AG04450 (cell line): Measurements from ENCODE around the gene SLC35G1. TPM values are rescaled to one million over a fixed set of nuclear protein-coding genes. Genes with fewer than 3 reads are reported as not detected.

ENCODE experiments used
- CTCF ChIA-PET: fragments of 300-600, 350-600 bp; formaldehyde crosslinking; extraction: SDS; loops from one replicate; lab custom pipeline; 2022; ENCODE audit warnings: antibody characterized with exemption, inconsistent platforms; lab: Charles Lee
- POLR2A ChIA-PET: fragments of 350-600 bp; formaldehyde crosslinking; extraction: SDS; loops from one replicate; lab custom pipeline; 2021; ENCODE audit warnings: antibody characterized with exemption, inconsistent platforms; lab: Yijun Ruan, JAX
- DNase-seq: peaks from one replicate; pipeline ENCODE4 v3.0.0-alpha.2; 2011; ENCODE audit warnings: low read depth, low spot score
- H3K27ac ChIP-seq: one replicate; pipeline ENCODE4 v1.5.1; 2012; ENCODE audit warnings: low read depth, low read length, control low read depth
- H3K27me3 ChIP-seq: one replicate; pipeline ENCODE4 v1.6.0; 2012; ENCODE audit warnings: low read length; ENCODE audit not compliant: control insufficient read depth, insufficient read depth
- H3K4me3 ChIP-seq: 2 replicates; pipeline ENCODE4 v1.5.1; 2011; ENCODE audit warnings: mild to moderate bottlenecking, low read depth, low read length, control low read depth
- H3K9me3 ChIP-seq: 2 replicates; pipeline ENCODE4 v1.5.1; 2012; ENCODE audit warnings: low read length; ENCODE audit not compliant: control insufficient read depth, insufficient read depth
- polyA plus RNA-seq: library from polyadenylated mRNA; depleted of rRNA; stranded (reverse); fragments of >200 nt; gene quantifications from 2 replicates; pipeline ENCODE4 v1.2.3, GENCODE V29; 2011
- TF ChIP-seq, protein P1 (sequence below): IDR thresholded peaks from 2 replicates; pipeline ENCODE4 v1.5.1; 2011; ENCODE audit warnings: low read depth, low read length, control low read depth, inconsistent platforms

Gene SLC35G1
- polyA plus RNA-seq, 1 experiment, result 7.0 TPM

DNA sequence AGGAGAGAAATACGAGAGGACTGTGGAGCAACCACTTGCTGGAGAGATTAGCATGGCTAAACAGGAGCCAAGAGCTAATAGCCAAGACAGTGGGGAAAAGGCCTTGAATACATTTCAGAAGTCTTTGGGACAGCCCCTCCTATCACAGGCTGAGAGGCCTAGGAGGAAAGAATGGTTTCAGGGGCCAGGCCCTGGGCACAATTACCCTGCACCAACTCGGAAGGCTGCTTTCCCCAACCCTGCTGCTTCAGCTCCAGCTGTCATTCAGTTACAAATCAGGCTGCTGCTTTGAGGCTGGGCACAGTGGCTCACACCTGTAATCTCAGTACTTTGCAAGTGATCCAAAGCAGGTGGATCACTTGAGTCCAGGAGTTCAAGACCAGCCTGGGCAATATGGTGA, 32.0 kb upstream of the SLC35G1 start:
- POLR2A ChIA-PET, result no interaction called here

DNA sequence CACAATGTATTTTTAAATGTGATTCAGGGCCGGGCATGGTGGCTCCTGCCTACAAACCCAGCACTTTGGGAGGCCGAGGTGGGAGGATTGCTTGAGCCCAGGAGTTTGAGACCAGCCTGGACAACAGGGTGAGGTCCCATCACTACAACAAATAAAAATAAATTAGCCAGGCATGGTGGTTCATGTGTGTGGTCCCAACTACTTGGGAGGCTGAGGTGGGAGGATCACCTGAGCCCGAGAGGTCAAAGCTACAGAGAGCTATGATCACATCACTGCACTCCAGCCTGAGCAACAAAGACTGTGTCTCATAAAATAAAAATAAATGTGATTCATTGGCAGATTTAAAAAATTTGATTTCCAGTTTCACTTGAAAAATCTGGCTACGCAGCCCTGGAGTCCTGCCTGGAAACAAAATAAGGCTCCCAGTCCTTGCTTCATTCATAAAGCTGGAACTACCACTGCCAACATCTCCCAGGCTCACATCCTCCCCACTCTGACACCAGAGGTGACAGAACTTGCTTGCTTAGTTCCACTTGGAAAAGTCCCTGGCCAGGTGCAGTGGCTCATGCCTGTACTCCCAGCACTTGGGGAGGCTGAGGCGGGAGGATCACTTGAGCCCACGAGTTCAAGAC, 27.9 kb upstream of the SLC35G1 start:
- no peak overlapping the region for H3K27ac ChIP-seq
- H3K27me3 ChIP-seq, result peaks cover 15% of the 10 kb centered on the region
- TF ChIP-seq, protein P1, sequence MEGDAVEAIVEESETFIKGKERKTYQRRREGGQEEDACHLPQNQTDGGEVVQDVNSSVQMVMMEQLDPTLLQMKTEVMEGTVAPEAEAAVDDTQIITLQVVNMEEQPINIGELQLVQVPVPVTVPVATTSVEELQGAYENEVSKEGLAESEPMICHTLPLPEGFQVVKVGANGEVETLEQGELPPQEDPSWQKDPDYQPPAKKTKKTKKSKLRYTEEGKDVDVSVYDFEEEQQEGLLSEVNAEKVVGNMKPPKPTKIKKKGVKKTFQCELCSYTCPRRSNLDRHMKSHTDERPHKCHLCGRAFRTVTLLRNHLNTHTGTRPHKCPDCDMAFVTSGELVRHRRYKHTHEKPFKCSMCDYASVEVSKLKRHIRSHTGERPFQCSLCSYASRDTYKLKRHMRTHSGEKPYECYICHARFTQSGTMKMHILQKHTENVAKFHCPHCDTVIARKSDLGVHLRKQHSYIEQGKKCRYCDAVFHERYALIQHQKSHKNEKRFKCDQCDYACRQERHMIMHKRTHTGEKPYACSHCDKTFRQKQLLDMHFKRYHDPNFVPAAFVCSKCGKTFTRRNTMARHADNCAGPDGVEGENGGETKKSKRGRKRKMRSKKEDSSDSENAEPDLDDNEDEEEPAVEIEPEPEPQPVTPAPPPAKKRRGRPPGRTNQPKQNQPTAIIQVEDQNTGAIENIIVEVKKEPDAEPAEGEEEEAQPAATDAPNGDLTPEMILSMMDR, result no peak
- H3K9me3 ChIP-seq, result no peaks in the 10 kb centered on the region
- H3K4me3 ChIP-seq, result no peak overlapping the region
- DNase-seq, result no peak
- ChIA-PET CTCF (no interaction called here), POLR2A (no interaction called here)

More for the DNA sequence above, 32.0 kb upstream of the SLC35G1 start:
- Histone ChIP-seq H3K9me3 (no peaks in the 10 kb centered on the region), H3K27ac (no peak overlapping the region), H3K4me3 (no peak overlapping the region), H3K27me3 (peaks cover 14% of the 10 kb centered on the region)
- TF ChIP-seq, protein P1, result no peak
- no peak for DNase-seq
- CTCF ChIA-PET, result no interaction called here

DNA sequence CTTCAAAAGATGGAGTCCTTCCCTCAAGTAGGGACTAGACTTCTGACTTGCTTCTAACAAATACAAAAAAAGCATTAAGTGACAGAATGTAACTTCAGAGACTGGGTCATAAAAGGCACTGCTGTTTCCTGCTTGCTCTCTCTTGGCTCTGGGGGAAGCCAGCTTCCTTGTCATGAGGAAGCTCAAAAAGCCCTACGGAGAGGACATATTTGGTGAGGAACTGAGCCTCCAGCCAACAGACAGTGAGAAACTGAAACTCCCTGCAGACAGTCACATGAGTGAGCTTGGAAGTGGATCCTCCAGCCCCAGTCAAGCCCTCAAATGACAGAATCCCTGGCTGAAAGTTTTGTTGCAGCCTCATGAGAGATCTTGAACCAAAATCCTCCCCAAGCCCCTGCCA, 26.3 kb upstream of the SLC35G1 start:
- ChIA-PET POLR2A (interaction anchor here (0.7 kb wide), 1 partner anchor 313 kb away, joined by 3 read pairs; no protein-coding TSS in a partner anchor), CTCF (no interaction called here)
- no peak for DNase-seq
- no peak overlapping the region for H3K27ac ChIP-seq
- TF ChIP-seq, protein P1, result no peak
- no peak overlapping the region for H3K4me3 ChIP-seq
- H3K9me3 ChIP-seq, result no peaks in the 10 kb centered on the region
- peaks cover 15% of the 10 kb centered on the region for H3K27me3 ChIP-seq

DNA sequence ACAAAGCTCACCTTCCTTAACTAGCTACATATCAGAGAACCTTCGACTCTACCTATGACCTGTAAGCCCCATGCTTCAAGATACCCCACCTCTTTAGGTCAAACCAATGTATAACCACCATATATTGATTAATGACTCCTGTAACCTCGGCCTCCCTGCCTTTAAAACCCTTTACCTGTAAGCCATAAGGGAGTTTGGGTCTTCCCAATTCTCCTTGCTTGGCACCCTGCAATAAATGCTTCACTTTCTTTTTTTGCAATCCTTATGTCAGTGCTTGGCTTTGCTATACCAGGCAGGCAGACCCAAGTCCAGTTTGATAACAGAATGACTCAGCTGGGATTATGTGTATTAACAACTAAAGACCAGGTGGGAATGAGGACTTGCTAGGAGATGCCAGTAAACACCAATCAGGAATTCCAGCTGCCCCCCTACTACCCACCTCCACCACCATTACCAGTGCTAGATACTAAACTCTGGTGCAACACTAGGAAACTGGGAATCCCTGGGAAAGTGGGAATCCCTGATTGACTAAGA, 22.0 kb upstream of the SLC35G1 start:
- peaks cover 11% of the 10 kb centered on the region for H3K27me3 ChIP-seq
- CTCF ChIA-PET, result no interaction called here
- no peak overlapping the region for H3K27ac ChIP-seq
- TF ChIP-seq, protein P1, result no peak
- no peak for DNase-seq
- H3K4me3 ChIP-seq, result no peak overlapping the region
- no peaks in the 10 kb centered on the region for H3K9me3 ChIP-seq
- POLR2A ChIA-PET, result no interaction called here

DNA sequence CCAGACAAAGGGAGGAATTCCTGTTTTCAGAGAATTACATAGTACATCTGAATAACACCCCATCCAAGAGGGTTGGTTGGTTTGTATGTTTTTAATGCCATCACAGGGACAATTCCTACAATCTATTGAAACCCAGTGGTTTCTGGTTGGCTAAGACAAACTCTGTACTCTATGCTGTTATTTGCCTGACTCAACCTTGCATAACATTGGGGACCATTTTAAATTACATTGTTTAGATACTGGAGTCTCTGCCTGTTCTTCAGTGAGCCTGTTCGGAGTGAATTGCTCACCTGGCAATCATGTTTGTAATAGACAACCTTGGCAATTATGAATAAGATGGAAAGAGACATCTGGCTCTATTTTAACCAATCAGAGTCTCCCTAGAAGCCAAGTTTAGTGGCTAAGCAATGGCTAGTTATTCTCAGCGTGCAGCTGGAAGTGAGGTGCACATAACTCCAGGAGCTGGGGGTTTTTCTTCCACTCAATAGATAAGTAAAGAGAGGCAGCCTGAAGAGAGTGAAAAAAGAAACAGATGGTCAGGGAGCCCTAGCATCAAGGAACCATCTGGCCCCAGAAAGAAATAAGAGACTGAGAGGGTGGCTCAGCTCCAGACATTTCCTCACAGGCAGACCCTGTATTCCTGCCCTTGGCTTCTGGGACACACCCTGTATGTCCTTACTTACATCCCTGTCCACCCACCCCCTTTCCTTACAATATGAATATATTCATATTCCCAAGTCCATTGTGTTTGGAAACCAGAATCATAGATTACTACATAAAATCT, 21.2 kb upstream of the SLC35G1 start:
- TF ChIP-seq, protein P1, result no peak
- Histone ChIP-seq H3K27me3 (peaks cover 10% of the 10 kb centered on the region), H3K9me3 (no peaks in the 10 kb centered on the region), H3K4me3 (no peak overlapping the region), H3K27ac (no peak overlapping the region)
- no peak for DNase-seq
- ChIA-PET POLR2A (no interaction called here), CTCF (interaction anchor here (1.2 kb wide), 1 partner anchor 448 kb away, joined by 3 read pairs; no protein-coding TSS in a partner anchor)
